ENCODE measurements around the gene GDF7. TPM values are rescaled to one million over a fixed set of nuclear protein-coding genes. Genes with fewer than 3 reads are reported as not detected.

GDF7 gene
- total RNA-seq, 1 experiment from 2014 or later, result 0.02 TPM

- H3K9ac ChIP-seq (ENCODE audit: low read length), result no peak overlapping the region
- POLR2A ChIA-PET, result interaction anchor here (1.4 kb wide), 1 partner anchor 175 kb away, joined by 8 read pairs; the partner anchor contains the start of gene RHOB
These were observed 45.3 kb upstream of the GDF7 start for GRCh38 chr2:20621366-20622295.

More at GRCh38 chr2:20621366-20622295, 45.3 kb upstream of the GDF7 start:
- Histone ChIP-seq H3K4me1 (ENCODE audit: control insufficient read depth in 1 of 2, insufficient read depth in 2 of 2, low read length in 2 of 2) (peaks cover 15 to 22% of the 10 kb centered on the region in 2 experiments; a peak in 3 of 4 replicates), H4K20me1 (ENCODE audit: insufficient read depth) (no peaks in the 10 kb centered on the region), H3K27me3 (ENCODE audit: insufficient read depth, low read length) (no peaks in the 10 kb centered on the region), H3K79me2 (ENCODE audit: insufficient read depth, low read length) (no peaks in the 10 kb centered on the region), H3K9me3 (ENCODE audit: control insufficient read depth in 1 of 2, insufficient read depth in 1 of 2, low read depth in 1 of 2, low read length in 2 of 2) (no peaks in the 10 kb centered on the region), H3K36me3 (ENCODE audit: control insufficient read depth in 1 of 2, insufficient read depth in 2 of 2, low read length in 2 of 2) (peaks cover 0 to 4% of the 10 kb centered on the region in 2 experiments; a peak in 1 of 4 replicates), H2AFZ (ENCODE audit: low read depth, low read length, poor library complexity, severe bottlenecking) (no peak overlapping the region), H3K27ac (ENCODE audit: low read depth, low read length) (no peak overlapping the region), H3K4me3 (replicated peaks in 1 of 2; ENCODE audit: low read depth in 1 of 2, low read length in 2 of 2) (no peak overlapping the region), H3K9me2 (ENCODE audit: insufficient read depth) (no peaks in the 10 kb centered on the region), H3K4me2 (ENCODE audit: low read length) (no peak overlapping the region)
- TF ChIP-seq MAX (IDR thresholded peaks at IDR 0.05) (no peak), ZFX (IDR thresholded peaks at IDR 0.05) (no peak), SRF (IDR thresholded peaks at IDR 0.05; ENCODE audit: low read depth) (no peak), CTCF (IDR thresholded peaks at IDR 0.05 in 2 of 3, conservative IDR thresholded peaks at IDR 0.05 in 1 of 3; ENCODE audit: borderline replicate concordance in 1 of 3, insufficient read depth in 1 of 3, low read depth in 2 of 3, low read length in 2 of 3) (no peak), SP1 (IDR thresholded peaks at IDR 0.05; ENCODE audit: low read depth) (no peak), ELF1 (IDR thresholded peaks at IDR 0.05; ENCODE audit: borderline replicate concordance, low read depth) (no peak), EGR1 (IDR thresholded peaks at IDR 0.05; ENCODE audit: low read depth) (no peak), SIN3A (IDR thresholded peaks at IDR 0.05; ENCODE audit: low read depth) (no peak), POLR2AphosphoS5 (IDR thresholded peaks at IDR 0.05; ENCODE audit: low read depth, low read length) (no peak), ZBTB33 (IDR thresholded peaks at IDR 0.05; ENCODE audit: extremely low read depth, insufficient replicate concordance, low read length) (no peak), JUND (IDR thresholded peaks at IDR 0.05) (no peak), YY1 (IDR thresholded peaks at IDR 0.05; ENCODE audit: extremely low read depth, insufficient replicate concordance, low read depth, low read length) (no peak), TCF7L2 (IDR thresholded peaks at IDR 0.05; ENCODE audit: borderline replicate concordance, extremely low read depth, insufficient read depth, insufficient read length) (no peak), POLR2A (IDR thresholded peaks at IDR 0.05; ENCODE audit: borderline replicate concordance, extremely low read depth, insufficient read depth, insufficient read length) (no peak), EZH2 (IDR thresholded peaks at IDR 0.05) (no peak), RAD21 (IDR thresholded peaks at IDR 0.05; ENCODE audit: low read depth) (no peak), CBX3 (IDR thresholded peaks at IDR 0.05; ENCODE audit: low read depth) (no peak), EZH2phosphoT487 (IDR thresholded peaks at IDR 0.05; ENCODE audit: borderline replicate concordance) (no peak), ZNF274 (IDR thresholded peaks at IDR 0.05; ENCODE audit: low read depth, low read length) (no peak), CEBPB (IDR thresholded peaks at IDR 0.05; ENCODE audit: low read depth) (no peak)
- ChIA-PET CTCF (no interaction called here), RAD21 (ENCODE audit: low non-redundant PET in 1 of 2, low total read pairs in 2 of 2, uncharacterized antibody in 2 of 2, unreplicated experiment in 2 of 2) (no interaction called here)
- no TSS peak for BruUV-seq (replicated peaks)
- intact Hi-C loops (cut with micrococcal nuclease), result no loop called here
- no peak for DNase-seq (ENCODE audit: low read depth, low spot score)
- ATAC-seq, result no peak
